Endothelial cell of umbilical vein (primary cell): ENCODE measurements around the gene NPNT. TPM values are rescaled to one million over a fixed set of nuclear protein-coding genes. Genes with fewer than 3 reads are reported as not detected.
"Not testable (repeated sequence)": the region's sequence is repeated elsewhere in the genome, so short reads cannot be mapped to it uniquely, and the experiment has no call there.

Experiments used
- BruUV-seq: library from RNA; stranded (reverse); fragments of 400-500 nt; replicated peaks from 2 replicates; lab custom pipeline; 2021; lab: Mats Ljungman, UMichigan
- CTCF ChIA-PET: fragments of 300-600, 350-600 bp; sonication (Branson Sonifier 250); formaldehyde crosslinking; loops from one replicate; lab custom pipeline; 2021; ENCODE audit warnings: antibody characterized with exemption, inconsistent platforms; lab: Charles Lee
- POLR2A ChIA-PET: fragments of 300-600, 350-600 bp; sonication (Branson Sonifier 250); formaldehyde crosslinking; loops from one replicate; lab custom pipeline; 2021; ENCODE audit warnings: antibody characterized with exemption, inconsistent platforms; lab: Charles Lee
- DNase-seq: peaks from one replicate; pipeline ENCODE4 v3.0.0-alpha.2; 2011; ENCODE audit warnings: low read depth, low spot score
- FAIRE-seq: peaks from 2 replicates; lab custom pipeline; 2011; peaks lifted over from hg19 to GRCh38; lab: Jason Lieb, UNC
- H2AFZ ChIP-seq: 2 replicates; pipeline ENCODE4 v1.6.0; 2012; ENCODE audit warnings: low read depth, low read length, control low read depth, inconsistent platforms
- H3K27ac ChIP-seq: 2 replicates; pipeline ENCODE4 v1.5.1; 2011; ENCODE audit warnings: low read depth, mild to moderate bottlenecking, control low read depth, low read length, moderate library complexity; ENCODE audit not compliant: insufficient read depth
- H3K27me3 ChIP-seq, 2 experiments: 2 replicates each; pipeline versions ENCODE4 v1.6.0 to v1.6.1; 2011; ENCODE audit warnings: low read length in 2 of 2, mixed read lengths in 1 of 2; ENCODE audit not compliant: control insufficient read depth in 2 of 2, insufficient read depth in 2 of 2
- H3K36me3 ChIP-seq, 2 experiments: 2 replicates in 1 of 2; 3 replicates in 1 of 2; pipeline ENCODE4 v1.5.1; 2011; ENCODE audit warnings: low read length in 2 of 2, mild to moderate bottlenecking in 1 of 2, moderate library complexity in 1 of 2; ENCODE audit not compliant: control insufficient read depth in 2 of 2, insufficient read depth in 2 of 2; ENCODE audit errors: extremely low read depth in 1 of 2
- H3K4me1 ChIP-seq: 3 replicates; pipeline ENCODE4 v1.5.1; 2011; ENCODE audit warnings: mild to moderate bottlenecking, low read length; ENCODE audit not compliant: control insufficient read depth, insufficient read depth; ENCODE audit errors: extremely low read depth
- H3K4me2 ChIP-seq: 2 replicates; pipeline ENCODE4 v1.6.1; 2011; ENCODE audit warnings: low read length, control low read depth, mixed read lengths; ENCODE audit not compliant: insufficient read depth
- H3K4me3 ChIP-seq, 3 experiments: fragments of 200-600 bp in 1 of 3; sonication (generic), shearing (Covaris generic) in 1 of 3; replicated peaks in 1 of 3; 2 replicates each; pipeline ENCODE4 v1.5.1; 2011 to 2016; ENCODE audit warnings: control low read depth in 3 of 3, low read length in 3 of 3, mild to moderate bottlenecking in 2 of 3, inconsistent platforms in 1 of 3, low read depth in 1 of 3, moderate library complexity in 1 of 3; ENCODE audit not compliant: insufficient read depth in 1 of 3
- H3K79me2 ChIP-seq: 2 replicates; pipeline ENCODE4 v1.6.0; 2012; ENCODE audit warnings: low read length, inconsistent platforms; ENCODE audit not compliant: control insufficient read depth, insufficient read depth
- H3K9ac ChIP-seq: replicated peaks from 2 replicates; pipeline ENCODE3; 2011; ENCODE audit warnings: low read length, control low read depth; ENCODE audit not compliant: insufficient read depth; ENCODE audit errors: extremely low read depth
- H3K9me1 ChIP-seq: replicated peaks from 3 replicates; pipeline ENCODE4 v1.6.0; 2011; ENCODE audit warnings: mild to moderate bottlenecking, low read length; ENCODE audit not compliant: control insufficient read depth, insufficient read depth; ENCODE audit errors: extremely low read depth
- H3K9me3 ChIP-seq: replicated peaks from 2 replicates; pipeline ENCODE4 v1.5.1; 2012; ENCODE audit warnings: low read length, inconsistent platforms; ENCODE audit not compliant: control insufficient read depth, insufficient read depth
- H4K20me1 ChIP-seq: replicated peaks from 2 replicates; pipeline ENCODE3; 2011; ENCODE audit warnings: mild to moderate bottlenecking, low read length; ENCODE audit not compliant: control insufficient read depth, insufficient read depth; ENCODE audit errors: extremely low read depth
- CTCF ChIP-seq, 2 donors: IDR thresholded peaks; 1 replicate in 1 of 2; 2 replicates in 1 of 2; pipeline ENCODE4 v1.5.1; 2011; ENCODE audit warnings: low read length in 2 of 2, mild to moderate bottlenecking in 2 of 2, moderate library complexity in 2 of 2, control low read depth in 1 of 2, inconsistent platforms in 1 of 2, low read depth in 1 of 2; ENCODE audit not compliant: insufficient read depth in 1 of 2; ENCODE audit errors: extremely low read depth in 1 of 2
- EZH2 ChIP-seq: IDR thresholded peaks from 2 replicates; pipeline ENCODE4 v1.6.1; 2012; ENCODE audit warnings: borderline replicate concordance, low read depth, mild to moderate bottlenecking, moderate library complexity, low read length, inconsistent platforms; ENCODE audit not compliant: severe bottlenecking
- FOS ChIP-seq: IDR thresholded peaks from 2 replicates; pipeline ENCODE4 v1.6.1; 2011; ENCODE audit warnings: mild to moderate bottlenecking, low read length, moderate library complexity, borderline replicate concordance; ENCODE audit not compliant: insufficient read depth
- GATA2 ChIP-seq: IDR thresholded peaks from 2 replicates; pipeline ENCODE4 v1.7.0; 2011; ENCODE audit warnings: low read depth, mild to moderate bottlenecking, moderate library complexity, mixed read lengths, low read length; ENCODE audit not compliant: insufficient read length, insufficient read depth
- JUN ChIP-seq: IDR thresholded peaks from 2 replicates; pipeline ENCODE4 v1.6.1; 2011; ENCODE audit warnings: borderline replicate concordance, low read depth; ENCODE audit not compliant: insufficient read length, insufficient read depth
- MYC ChIP-seq: IDR thresholded peaks from one replicate; pipeline ENCODE4 v1.6.1; 2011; ENCODE audit warnings: mild to moderate bottlenecking, low read depth, low read length
- POLR2A ChIP-seq: IDR thresholded peaks from 2 replicates; pipeline ENCODE4 v1.6.1; 2012; ENCODE audit warnings: low read depth, mild to moderate bottlenecking, control low read depth, low read length
- POLR2AphosphoS5 ChIP-seq: IDR thresholded peaks from 2 replicates; pipeline ENCODE4 v1.6.1; 2012; ENCODE audit warnings: low read depth, mild to moderate bottlenecking, control low read depth, low read length, moderate library complexity; ENCODE audit not compliant: insufficient read depth
- dilution Hi-C: fragments of 300-500 bp; cut with MboI; formaldehyde crosslinking; loops from one replicate; pipeline ENCODE4 v1.15.0; 2019; ENCODE audit warnings: low sequenced_read_pairs; ENCODE audit not compliant: extremely low pct_ligation_motif_present
- intact Hi-C: fragments of 100-400 bp; cut with micrococcal nuclease; formaldehyde crosslinking; loops from one replicate; pipeline ENCODE4 v1.10.0; 2022
- polyA plus RNA-seq, 4 experiments: library from polyadenylated mRNA; depleted of rRNA in 3 of 4; stranded (reverse) in 3 of 4; unstranded in 1 of 4; fragments of >200 nt; gene quantifications; 2 replicates each; pipeline versions ENCODE4 v1.2.1 to v1.2.3, GENCODE V29; 2011 to 2012; ENCODE audit warnings: missing spikeins in 1 of 4
- total RNA-seq: library from RNA; stranded (reverse); gene quantifications from 2 replicates; pipeline ENCODE4 v1.2.3, GENCODE V29; 2021
- TF ChIP-seq, protein P1 (sequence below): IDR thresholded peaks from 2 replicates; pipeline ENCODE4 v1.6.1; 2011; ENCODE audit not compliant: insufficient read depth, insufficient read length

NPNT gene
- total and polyA plus RNA-seq, 2 donors (not counting 3 experiments of a cell fraction or from before 2014, with no cell fraction given) = not detected

GRCh38 chr4:105845559-105845958 lies 49.7 kb upstream of the NPNT start:
- H3K9me3 ChIP-seq = no peaks in the 10 kb centered on the region
- intact Hi-C loops (no loop called here), dilution Hi-C loops (no loop called here)
- ChIA-PET POLR2A (no interaction called here), CTCF (interaction anchor here (0.6 kb wide), 1 partner anchor 483 kb away, joined by 3 read pairs; no protein-coding TSS in a partner anchor)
- H3K36me3 ChIP-seq = no peaks in the 10 kb centered on the region
- TF ChIP-seq CTCF (IDR thresholded peaks at IDR 0.05; ENCODE audit: extremely low read depth in 1 of 2, insufficient read depth in 1 of 2, low read depth in 1 of 2, low read length in 2 of 2) = no peak
- no peak for TF ChIP-seq JUN
- TF ChIP-seq EZH2 = no peak
- TF ChIP-seq FOS = no peak
- no peak for TF ChIP-seq GATA2
- no peak for TF ChIP-seq POLR2AphosphoS5
- TF ChIP-seq MYC = no peak
- TF ChIP-seq, protein P1, sequence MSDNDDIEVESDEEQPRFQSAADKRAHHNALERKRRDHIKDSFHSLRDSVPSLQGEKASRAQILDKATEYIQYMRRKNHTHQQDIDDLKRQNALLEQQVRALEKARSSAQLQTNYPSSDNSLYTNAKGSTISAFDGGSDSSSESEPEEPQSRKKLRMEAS = no peak
- TF ChIP-seq POLR2A = no peak
- no peak for FAIRE-seq
- H3K9me1 ChIP-seq = no peaks in the 10 kb centered on the region
- H3K79me2 ChIP-seq = no peaks in the 10 kb centered on the region
- H3K4me1 ChIP-seq = no peaks in the 10 kb centered on the region
- H3K27ac ChIP-seq = no peak overlapping the region
- BruUV-seq = no TSS peak
- H3K4me2 ChIP-seq = no peak overlapping the region
- no peaks in the 10 kb centered on the region for H3K27me3 ChIP-seq
- no peak overlapping the region for H3K4me3 ChIP-seq
- no peaks in the 10 kb centered on the region for H4K20me1 ChIP-seq
- H3K9ac ChIP-seq = no peak overlapping the region
- no peak for DNase-seq
- H2AFZ ChIP-seq = no peak overlapping the region

DNA sequence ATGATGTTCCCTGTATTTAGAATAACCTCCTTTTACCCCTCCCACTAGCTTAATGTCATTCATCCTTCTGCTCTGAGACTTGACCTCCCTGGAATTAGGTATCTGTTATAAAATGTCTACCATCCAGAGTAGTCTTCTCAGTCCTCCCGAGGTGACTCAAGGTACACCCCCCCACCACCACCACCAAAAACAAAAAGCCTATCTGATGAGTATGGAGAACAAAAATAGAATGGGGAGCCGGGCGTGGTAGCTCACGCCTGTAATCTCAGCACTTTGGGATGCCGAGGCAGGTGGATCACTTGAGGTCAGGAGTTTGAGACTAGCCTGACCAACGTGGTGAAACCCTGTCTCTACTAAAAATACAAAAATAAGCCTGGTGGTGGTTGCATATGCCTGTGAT lies 46.9 kb upstream of the NPNT start:
- H3K4me2 ChIP-seq, H3K9me1 ChIP-seq, H3K36me3 ChIP-seq, FAIRE-seq, DNase-seq, H4K20me1 ChIP-seq, H3K4me1 ChIP-seq, dilution Hi-C loops, H3K79me2 ChIP-seq, H3K9me3 ChIP-seq, POLR2A ChIA-PET, H3K4me3 ChIP-seq, BruUV-seq, H3K9ac ChIP-seq, H3K27ac ChIP-seq, intact Hi-C loops, H2AFZ ChIP-seq, H3K27me3 ChIP-seq: not testable (repeated sequence)
- CTCF ChIA-PET = interaction anchor here (0.5 to 1.4 kb wide), 2 partner anchors 11 to 89 kb away, joined by 3 read pairs; no protein-coding TSS in a partner anchor
